IPS DF 19.7 (cell line): ENCODE data around the gene KLF1.
A peak's percentile ranks its signal among the peaks of the same experiment; 100 is the strongest.
"Not testable (repeated sequence)": the region's sequence is repeated elsewhere in the genome, so short reads cannot be mapped to it uniquely, and the experiment has no call there.

Source experiments
- DNase-seq: peaks from one replicate; pipeline ENCODE4 v3.0.0-alpha.2; 2013; ENCODE audit warnings: low read depth, low spot score

Gene KLF1

DNA sequence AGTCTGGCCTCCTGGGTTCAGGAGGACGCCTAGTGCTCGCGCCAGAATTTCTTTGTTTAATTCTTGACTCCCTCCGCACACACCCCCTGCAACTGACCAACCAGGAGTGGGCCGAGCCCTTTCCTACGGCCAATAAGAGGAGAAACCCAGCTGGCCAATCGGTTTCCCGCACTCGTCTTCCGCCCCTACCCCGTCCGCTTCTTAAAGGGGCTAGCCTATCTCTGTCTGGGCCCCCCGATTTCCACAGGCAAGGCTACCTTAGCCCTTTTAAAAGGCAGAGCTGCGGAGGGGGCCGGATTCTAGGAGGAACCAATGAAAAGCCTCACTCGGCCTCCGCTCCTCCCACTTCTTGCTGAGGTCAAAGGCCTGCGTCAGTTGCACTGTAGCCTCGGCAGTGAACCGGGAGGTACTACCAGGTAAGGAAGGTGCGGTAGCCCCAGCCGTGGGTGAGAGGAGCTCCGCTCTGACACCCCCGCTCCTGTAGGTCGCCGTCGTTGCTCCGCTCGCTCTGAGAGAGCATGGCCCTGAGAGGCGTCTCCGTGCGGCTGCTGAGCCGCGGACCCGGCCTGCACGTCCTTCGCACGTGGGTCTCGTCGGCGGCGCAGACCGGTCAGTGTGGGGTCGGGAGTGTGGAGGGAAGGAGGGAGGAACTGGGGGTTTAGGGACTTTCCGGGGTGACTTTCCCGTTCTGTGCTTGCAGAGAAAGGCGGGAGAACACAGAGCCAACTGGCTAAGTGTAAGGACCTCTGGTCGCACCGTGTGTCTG lies 4.0 kb upstream of the KLF1 start, which contains the start of gene GCDH:
Gene GCDH (plus strand): TSS at position 374 of the 766 bp plus-strand sequence. CDS start 145 bp downstream, at position 519.
- DNase-seq, result peak; percentile 98

DNA sequence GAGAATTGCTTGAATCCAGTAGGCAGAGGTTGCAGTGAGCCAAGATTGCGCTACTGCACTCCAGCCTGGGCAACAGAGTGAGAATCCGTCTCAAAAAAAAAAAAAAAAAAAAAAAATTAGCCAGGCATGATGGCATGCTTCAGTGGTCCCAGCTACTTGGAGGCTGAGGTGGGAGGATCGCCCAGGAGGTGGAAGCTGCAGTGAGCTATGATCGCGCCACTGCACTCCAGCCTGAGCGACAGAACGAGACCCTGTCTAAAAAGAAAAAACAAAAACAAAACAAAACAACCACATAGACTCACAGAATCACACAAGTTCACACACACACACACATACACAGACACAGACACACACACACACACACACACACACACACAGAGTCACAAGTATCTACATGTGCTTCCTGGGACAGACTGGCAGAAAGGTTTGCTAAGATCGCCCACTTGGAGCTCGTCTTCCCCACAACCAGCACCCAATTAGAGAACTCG lies 3.3 kb upstream of the KLF1 start:
- not testable (repeated sequence) for DNase-seq

DNA sequence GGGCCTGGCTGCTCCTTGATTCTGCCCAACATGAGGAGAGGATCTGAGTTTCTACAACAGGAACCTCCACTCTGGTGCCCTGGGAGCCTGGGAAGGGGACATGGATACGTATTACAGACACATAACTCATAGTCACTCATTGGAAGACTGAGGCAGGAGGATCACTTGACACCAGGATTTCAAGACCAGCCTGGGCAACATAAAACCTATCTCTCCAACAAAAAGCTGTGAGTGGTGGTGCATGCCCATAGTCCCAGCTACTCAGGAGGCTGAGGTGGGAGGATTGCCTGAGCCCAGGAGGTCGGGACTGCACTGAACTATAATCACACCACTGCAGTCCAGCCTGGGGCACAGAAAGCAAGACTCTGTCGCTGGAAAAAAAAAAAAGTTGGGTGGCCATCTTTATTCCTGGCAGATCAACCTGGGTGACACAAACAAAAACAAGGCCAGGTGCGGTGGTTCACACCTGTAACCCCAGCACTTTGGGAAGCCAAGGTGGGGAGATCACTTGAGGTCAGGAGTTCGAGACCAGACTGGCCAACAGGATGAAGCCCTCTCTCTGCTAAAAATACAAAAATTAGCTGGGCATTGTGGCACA lies 1.1 kb upstream of the KLF1 start:
- no peak for DNase-seq

DNA sequence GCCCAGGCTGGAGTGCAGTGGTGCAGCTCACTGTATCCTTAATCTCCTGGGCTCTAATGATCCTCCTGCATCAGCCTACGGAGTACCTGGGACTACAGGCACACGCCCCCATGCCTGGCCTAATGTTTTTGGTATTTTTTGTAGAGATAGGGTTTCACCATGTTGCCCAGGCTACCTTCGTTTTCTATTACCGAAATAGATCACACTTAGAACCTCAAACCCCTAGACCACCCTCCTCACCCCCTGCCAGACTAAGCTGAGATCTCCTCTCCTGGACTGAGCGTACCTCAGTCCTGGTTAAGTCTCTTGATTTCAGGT lies 391 bp downstream of the KLF1 start:
- no peak for DNase-seq

DNA sequence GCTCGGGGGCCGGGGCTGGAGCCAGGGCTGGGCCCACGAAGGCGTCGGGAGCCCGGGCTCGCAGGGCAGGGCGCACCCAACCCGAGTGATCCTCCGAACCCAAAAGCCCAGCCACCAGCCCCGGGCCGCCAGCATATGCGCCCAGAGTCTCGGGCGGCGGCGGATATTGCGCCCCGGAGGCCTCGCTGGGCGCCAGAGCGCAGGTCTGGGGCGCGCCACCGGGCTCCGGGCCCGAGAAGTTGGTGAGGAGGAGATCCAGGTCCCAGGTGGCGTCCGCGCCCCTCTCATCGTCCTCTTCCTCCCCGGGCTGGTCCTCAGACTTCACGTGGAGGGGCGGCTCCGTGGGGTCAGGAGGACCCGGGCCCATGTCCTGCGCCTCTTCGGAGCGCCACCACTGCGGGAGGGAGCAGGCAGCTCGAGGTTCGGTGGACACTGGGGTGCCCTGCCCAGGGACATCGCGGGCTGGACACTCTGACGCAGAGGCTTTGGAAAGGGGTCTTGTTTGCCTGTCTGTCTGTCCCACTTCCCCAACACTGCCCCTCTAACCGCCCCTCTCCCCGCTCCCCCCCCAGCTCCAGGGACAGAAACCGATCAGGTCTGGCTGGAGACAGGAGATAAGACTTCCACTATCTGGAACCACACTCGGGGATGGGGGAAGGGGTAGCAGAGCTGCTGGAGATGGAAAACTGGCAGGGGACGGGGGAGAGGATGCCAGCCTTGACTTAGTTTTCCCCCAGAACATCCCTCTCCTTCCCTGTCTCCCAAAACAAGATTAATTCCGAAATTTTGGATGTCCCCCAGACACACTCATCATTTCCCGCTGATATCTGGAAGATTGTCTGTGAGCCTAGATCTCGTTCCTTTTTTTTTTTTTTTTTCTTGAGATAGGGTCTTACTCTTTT lies 1.0 kb downstream of the KLF1 start:
- no peak for DNase-seq

DNA sequence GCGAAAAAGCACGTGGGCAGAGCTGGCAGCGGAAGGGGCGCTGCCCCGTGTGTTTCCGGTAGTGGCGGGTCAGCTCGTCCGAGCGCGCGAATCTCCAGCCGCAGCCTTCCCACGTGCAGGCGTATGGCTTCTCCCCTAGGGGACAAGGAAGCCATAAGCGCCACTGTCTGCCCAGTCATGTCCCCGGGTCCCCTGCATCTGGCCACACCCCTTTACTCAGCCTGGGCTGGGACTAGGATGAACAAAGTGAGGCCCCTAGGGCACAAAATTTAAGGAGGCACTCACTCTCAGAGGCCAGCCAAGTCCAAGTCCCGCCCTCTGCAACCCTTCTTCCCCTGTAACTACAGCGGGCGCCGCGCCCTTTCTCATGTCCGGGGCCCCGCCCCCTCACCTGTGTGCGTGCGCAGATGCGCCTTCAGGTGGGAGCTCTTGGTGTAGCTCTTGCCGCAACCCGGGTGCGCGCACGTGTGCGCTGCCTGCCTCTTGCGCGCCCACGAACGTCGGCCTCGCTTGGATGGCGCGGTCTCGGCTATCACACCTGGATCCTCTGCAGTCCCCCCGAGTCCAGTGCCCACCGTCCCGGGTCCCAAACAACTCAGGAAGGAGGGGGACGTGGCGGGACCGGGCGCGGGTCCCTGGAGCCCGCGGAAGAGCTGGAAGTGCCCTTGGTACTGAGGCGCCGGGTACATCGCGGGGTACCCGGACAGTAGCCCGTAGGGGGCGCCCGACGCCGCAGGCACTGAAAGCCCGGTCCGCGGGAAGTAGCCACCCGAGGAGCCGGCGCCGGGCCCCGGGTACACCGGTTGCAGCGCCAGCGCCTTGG lies 1.9 kb downstream of the KLF1 start:
- DNase-seq, result peak; percentile 94

DNA sequence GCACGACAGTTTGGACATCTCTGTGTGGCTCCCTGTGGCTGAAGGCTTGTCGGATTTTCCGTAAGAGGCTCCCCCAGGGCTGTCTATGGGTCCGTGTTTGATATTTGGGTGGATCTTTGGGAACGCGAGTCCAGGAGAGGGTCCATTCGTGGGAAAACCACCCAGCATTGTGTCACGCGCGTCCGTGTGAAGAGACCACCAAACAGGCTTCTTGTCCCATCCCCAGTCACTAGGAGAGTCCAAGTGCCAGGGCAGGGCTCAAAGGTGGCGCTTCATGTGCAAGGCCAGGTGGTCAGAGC lies 2.4 kb downstream of the KLF1 start:
- DNase-seq, result no peak

DNA sequence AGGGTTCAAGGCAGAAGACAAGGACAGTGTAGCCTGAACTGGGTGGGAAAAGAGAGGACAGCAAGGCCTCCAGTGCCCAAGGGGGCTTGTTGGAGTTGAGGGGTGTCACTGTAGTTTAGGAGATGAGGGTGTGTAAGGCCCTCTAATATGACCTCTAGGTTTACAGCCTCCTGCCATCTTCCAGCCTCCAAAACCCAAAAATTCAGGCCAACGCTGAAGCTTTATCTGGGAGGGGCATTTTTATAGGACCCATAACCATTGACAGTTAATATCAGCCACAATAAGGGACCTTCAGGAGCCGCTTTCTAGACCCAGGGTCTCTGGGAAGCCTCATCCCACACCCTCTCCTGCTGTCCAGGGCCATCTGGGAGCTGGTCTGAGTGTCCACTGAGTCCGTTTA lies 2.8 kb downstream of the KLF1 start:
- no peak for DNase-seq

DNA sequence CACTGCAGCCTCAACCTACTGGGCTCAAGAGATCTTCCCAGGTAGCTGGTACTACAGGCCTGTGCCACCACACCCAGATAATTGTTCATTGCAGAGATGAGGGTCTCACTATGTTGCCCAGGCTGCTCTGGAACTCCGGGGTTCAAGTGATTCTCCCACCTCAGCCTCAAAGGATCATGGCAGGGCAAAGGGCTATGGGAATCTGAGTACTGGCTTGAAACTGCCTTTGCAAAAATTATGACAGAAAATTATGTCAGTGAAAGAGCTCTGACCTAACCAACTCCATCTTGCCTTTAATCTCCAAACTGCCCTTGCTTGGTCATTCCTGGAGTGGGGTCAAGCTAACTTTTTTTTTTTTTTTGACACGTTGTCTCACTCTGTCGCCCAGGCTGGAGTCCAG lies 4.4 kb downstream of the KLF1 start:
- no peak for DNase-seq

DNA sequence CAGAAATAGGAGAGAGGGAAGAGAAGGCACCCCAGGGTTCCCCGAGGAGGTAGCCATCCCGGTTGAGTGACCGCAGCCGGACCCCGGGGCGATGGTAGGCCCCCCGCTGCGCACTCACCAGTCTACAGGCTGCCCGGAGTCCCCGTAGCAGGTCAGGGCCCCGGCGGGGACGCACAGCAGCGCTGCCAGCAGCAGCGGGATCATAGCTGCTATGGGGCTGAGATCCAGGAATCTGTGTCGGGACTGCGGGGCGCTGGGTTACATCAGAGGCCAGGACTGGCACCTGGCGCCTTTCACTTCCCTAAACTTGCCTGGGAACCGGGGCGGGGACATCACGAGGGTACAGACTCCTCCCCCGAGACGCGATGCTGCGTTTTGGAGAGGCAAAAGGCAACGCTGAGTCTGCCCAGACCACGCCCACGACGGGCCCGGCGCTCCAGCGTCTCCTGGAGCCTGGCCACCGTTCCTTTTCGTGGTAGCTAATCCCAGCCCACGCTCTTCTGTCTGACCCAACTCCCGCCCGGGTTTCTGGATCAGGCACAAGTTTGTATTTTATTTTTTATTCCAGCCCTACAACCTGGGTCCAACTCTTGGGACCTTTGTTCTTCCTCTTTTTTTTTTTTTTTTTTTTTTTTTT lies 5.7 kb downstream of the KLF1 start, which contains the start of gene DNASE2:
Gene DNASE2 (minus strand): TSS at position 278 of the 637 bp plus-strand sequence. CDS start 74 bp downstream, at position 204.
- peak; percentile 78 for DNase-seq

DNA sequence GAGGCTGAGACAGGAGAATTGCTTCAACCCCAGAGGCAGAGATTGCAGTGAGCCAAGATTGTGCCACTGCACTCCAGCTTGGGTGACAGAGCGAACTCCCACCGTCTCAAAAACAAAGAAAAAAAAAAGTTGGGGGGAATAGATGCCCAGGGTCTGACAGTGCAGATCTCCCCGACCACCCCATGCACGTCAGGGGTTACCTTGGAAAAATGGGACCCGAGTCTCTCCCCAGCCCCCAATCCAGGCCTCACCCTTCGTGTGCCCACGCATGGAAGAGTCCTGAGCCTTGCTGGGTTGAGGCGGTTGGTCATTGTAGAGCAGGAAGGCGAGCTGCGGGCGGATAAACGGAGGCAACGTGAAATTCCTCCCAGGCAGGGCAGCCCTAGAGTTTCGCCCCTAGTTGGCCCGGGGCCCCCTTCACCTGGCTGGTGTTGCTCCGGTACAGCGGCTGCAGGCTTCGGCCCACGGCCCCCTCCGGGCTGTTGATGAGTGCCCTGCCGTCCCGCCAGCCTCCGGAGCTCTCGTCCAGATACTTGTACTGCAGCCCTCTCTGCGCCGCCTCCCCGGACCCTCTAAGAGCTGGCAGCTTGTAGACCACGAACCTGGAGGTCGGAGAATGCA lies 6.3 kb downstream of the KLF1 start:
- DNase-seq, result no peak

DNA sequence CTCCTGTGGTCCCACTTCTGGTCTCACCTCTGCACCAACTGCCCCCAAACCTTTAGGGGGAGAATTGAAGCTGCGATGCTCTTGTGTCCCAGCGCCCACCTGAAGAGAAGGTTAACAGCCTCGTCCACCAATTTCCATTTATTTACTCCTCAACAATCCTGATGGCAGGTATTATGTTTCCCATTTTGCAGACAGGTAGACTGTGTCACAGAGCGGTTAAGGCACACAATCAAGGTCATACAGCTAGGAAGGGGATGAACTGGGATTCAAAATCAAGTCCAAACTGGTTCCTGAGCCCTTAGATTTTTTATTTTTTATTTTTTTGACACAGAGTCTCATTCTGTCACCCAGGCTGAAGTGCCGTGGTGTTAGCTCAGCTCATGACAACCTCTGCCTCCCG lies 11.9 kb downstream of the KLF1 start:
- DNase-seq, result no peak

DNA sequence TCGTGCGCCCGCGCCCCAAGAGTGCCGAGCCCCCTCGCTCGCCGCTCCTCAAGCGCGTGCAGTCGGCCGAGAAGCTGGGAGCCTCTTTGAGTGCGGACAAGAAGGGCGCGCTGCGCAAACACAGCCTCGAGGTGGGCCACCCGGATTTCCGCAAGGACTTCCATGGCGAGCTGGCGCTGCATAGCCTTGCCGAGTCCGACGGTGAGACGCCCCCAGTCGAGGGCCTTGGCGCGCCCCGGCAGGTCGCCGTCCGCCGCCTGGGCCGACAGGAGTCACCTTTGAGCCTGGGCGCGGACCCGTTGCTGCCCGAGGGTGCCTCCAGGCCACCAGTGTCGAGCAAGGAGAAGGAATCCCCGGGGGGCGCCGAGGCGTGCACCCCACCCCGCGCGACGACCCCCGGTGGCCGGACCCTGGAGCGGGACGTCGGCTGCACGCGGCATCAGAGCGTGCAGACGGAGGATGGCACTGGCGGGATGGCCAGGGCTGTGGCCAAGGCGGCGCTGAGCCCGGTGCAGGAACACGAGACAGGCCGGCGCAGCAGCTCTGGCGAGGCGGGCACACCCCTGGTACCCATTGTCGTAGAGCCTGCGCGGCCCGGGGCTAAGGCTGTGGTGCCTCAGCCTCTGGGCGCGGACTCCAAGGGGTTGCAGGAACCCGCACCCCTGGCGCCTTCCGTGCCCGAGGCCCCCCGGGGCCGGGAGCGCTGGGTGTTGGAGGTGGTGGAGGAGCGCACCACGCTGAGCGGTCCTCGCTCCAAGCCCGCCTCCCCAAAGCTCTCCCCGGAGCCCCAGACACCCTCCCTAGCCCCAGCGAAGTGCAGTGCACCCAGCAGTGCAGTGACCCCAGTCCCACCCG lies 12.9 kb downstream of the KLF1 start:
- no peak for DNase-seq

DNA sequence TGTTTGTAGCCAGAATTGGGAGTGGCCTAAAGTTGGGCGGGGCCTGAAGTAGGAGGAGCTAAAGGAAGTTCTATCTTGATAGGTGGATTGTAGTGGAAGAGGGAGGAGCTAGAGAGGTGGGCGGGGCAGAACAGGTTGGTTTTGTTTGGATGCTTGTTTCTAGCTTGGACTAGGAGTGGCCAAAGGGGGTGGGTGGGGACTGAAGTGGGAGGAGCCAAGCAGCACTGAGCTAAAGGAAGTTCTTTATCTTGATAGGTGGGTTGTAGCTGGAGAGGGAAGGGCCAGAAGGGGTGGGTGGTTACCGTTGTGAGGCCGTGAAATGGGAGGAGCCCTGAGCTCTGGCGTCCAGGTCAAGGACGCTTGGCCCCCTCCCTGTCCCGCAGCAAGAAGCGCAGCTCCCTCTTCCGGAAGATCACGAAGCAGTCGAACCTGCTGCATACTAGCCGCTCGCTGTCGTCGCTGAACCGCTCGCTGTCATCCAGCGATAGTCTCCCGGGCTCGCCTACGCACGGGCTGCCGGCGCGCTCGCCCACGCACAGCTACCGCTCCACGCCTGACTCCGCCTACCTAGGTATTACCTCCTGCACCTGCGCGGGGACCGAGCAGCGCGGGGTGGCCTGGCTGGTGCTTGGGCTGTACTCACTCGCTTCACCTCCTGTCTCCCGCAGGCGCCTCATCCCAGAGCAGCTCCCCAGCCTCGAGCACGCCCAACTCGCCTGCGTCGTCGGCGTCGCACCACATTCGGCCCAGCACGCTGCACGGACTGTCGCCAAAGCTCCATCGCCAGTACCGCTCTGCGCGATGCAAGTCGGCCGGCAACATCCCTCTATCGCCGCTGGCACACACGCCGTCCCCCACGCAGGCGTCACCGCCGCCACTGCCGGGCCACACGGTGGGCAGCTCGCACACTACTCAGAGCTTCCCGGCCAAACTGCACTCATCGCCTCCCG lies 13.8 kb downstream of the KLF1 start:
- peak; percentile 28 for DNase-seq

DNA sequence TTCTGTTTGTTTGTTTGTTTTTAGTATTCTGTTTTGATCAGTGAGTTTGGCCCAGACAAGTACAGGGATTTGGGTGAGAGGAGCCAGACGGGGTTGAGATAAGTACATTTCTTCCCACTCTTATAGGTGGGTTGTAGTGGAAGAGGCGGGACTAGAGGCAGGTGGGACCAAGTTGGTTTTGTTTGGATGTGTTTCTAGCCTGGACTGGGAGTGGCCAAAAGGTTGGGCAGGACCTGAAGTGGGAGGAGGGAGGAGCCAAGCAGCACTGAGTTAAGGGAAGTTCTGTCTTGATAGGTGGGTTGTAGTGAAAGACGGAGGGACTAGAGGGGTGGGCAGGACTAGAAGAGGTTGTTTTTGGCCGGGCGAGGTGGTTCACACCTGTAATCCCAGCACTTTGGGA lies 14.7 kb downstream of the KLF1 start:
- DNase-seq, result no peak

DNA sequence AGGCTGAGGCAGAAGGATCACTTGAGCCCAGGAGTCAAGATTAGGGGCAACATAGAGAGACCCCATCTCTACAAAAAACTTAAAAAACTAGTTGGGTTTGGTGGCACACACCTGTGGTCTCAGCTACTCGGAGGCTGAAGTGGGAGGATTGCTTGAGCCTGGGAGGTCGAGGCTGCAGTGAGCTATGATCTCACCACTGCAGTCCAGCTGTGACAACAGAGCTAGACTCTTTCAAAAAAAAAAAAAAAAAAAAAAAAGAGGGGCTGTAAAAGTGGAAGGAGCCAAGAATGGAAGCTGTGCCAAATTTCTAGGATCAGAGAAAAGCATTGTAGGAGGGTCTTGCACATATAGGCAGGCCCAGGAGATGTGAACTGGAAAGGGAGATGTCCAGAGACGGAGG lies 15.3 kb downstream of the KLF1 start:
- DNase-seq, result no peak

DNA sequence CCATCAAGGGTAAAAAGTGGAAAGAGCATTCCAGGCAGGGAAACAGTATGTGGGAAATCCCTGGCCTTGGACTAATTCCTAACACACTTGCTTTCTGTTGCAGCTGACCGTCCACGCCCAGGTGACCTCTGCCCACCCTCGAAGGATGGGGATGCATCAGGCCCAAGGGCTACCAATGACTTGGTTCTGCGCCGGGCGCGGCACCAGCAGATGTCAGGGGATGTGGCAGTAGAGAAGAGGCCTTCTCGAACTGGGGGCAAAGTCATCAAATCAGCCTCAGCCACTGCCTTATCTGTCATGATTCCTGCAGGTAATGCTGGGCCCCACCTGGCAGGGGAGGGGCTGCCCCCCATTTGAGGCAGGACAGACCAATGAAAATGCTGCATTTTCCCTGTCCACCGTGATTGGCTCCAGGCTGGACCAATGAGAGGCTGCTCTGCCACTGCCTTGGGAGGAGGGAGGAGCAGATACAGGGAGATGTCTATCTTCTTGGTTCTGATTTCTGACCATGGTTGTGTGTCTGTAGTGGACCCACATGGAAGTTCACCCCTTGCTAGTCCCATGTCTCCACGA lies 18.4 kb downstream of the KLF1 start:
- no peak for DNase-seq
